Stomach (tissue), 9 donors: ENCODE measurements around the gene GCSAML. TPM values are rescaled to one million over a fixed set of nuclear protein-coding genes. Genes with fewer than 3 reads are reported as not detected.

Experiments used
- DNase-seq, 2 donors: peaks; one replicate each; pipeline versions ENCODE4 v3.0.0 to v3.0.0-alpha.2; 2013 to 2019
- H3K27ac ChIP-seq, 5 donors: fragments of 200-600 bp in 4 of 5; sonication (generic) in 4 of 5; one replicate each; pipeline ENCODE4 v1.5.1; 2013 to 2019; ENCODE audit warnings: mild to moderate bottlenecking in 1 of 5, moderate library complexity in 1 of 5
- H3K27me3 ChIP-seq, 3 donors: fragments of 200-600 bp; sonication (generic); one replicate each; pipeline ENCODE4 v1.5.1; 2017 to 2019; ENCODE audit warnings: mixed run types in 1 of 3
- H3K36me3 ChIP-seq, 4 donors: fragments of 200-600 bp; sonication (generic); 1 replicate in 3 of 4; 2 replicates in 1 of 4; pipeline ENCODE4 v1.5.1; 2016 to 2019
- H3K4me1 ChIP-seq, 4 donors: fragments of 200-600 bp; sonication (generic); one replicate each; pipeline ENCODE4 v1.5.1; 2016 to 2019
- H3K4me3 ChIP-seq, 4 donors: fragments of 200-600 bp; sonication (generic) in 3 of 4; one replicate each; pipeline ENCODE4 v1.5.1; 2016 to 2019; ENCODE audit warnings: mild to moderate bottlenecking in 1 of 4
- H3K9me3 ChIP-seq, 4 donors: fragments of 200-600 bp; sonication (generic); one replicate each; pipeline ENCODE4 v1.5.1; 2016 to 2019
- EP300 ChIP-seq: sonication (generic); formaldehyde crosslinking; IDR thresholded peaks from one replicate; pipeline ENCODE4 v1.6.1; 2017; ENCODE audit warnings: antibody characterized with exemption
- POLR2A ChIP-seq, 4 donors: fragments of 450-650 bp; IDR thresholded peaks; one replicate each; pipeline ENCODE4 v1.6.1; 2016; ENCODE audit warnings: antibody characterized with exemption in 4 of 4, control low read depth in 2 of 4, mild to moderate bottlenecking in 1 of 4, moderate library complexity in 1 of 4
- POLR2AphosphoS5 ChIP-seq, 3 donors: sonication (generic); formaldehyde crosslinking; IDR thresholded peaks; one replicate each; pipeline ENCODE4 v1.6.1; 2016; ENCODE audit warnings: antibody characterized with exemption in 3 of 3
- WGBS, 5 donors: extraction: QIAGEN DNeasy Blood & Tissue Kit in 3 of 5; methylation state at CpG; one replicate each; pipeline versions ENCODE4 v1.1.5 to v1.1.7; 2013 to 2018; 5-methylcytosine and 5-hydroxymethylcytosine counted together
- intact Hi-C: fragments of 100-400 bp; cut with DNase I; formaldehyde crosslinking; loops from one replicate; pipeline ENCODE4 v1.15.1; 2023; ENCODE audit warnings: low total_unique reads
- polyA plus RNA-seq, 3 donors: library from polyadenylated mRNA; stranded (reverse); fragments of 200-250 nt; gene quantifications; one replicate each; pipeline ENCODE4 v1.2.3, GENCODE V29; 2013
- total RNA-seq, 5 donors: library from RNA; depleted of rRNA; stranded (reverse); fragments of >200 nt; gene quantifications; one replicate each; pipeline versions ENCODE4 v1.1.0 to v1.2.3, GENCODE V29; 2014 to 2016
- TF ChIP-seq, protein P1 (sequence below), 7 experiments: fragments of 450-650 bp in 4 of 7; fragments of 200-600 bp in 3 of 7; sonication (generic) in 3 of 7; IDR thresholded peaks; one replicate each; pipeline ENCODE4 v1.5.1; 2016 to 2019; ENCODE audit warnings: antibody characterized with exemption in 7 of 7, control low read depth in 2 of 7, mild to moderate bottlenecking in 1 of 7
- donor health status: healthy with polysubstance abuse.
- donor health status: Bipolar disorder and iron deficiency.
- donor health status: healthy.

The GCSAML gene
- total and polyA plus RNA-seq, 8 donors = 0.08 to 2.1 (median 0.18) TPM; not detected in 3

DNA sequence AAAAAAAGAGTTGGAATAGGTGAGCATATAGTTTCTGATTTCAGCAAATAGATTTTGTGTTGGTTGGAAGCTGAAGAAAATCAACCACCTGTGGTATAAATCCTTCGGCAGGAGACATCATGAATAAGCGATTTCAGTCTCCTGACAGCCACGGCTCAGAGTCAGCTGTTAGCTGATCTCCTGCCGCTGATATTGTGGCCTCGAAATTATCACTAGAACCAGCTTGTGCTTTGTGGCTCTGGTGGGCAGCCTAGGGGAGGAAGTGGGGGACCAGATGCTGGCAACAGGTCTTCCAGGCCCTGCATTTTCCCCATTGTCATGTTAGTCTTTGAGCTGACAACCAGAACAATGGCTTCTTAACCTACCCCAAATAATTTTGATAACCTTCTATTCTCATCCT, 842 bp upstream of the GCSAML start:
- no peak overlapping the region for H3K4me3 ChIP-seq
- H3K27ac ChIP-seq = no peak overlapping the region
- WGBS, 5 donors = 51 to 61% (median 59%) methylated on average over 5 of the region's 5 CpGs
- no peaks in the 10 kb centered on the region for H3K27me3 ChIP-seq
- no peak for DNase-seq
- no peaks in the 10 kb centered on the region for H3K4me1 ChIP-seq
- H3K9me3 ChIP-seq = no peaks in the 10 kb centered on the region
- no peaks in the 10 kb centered on the region for H3K36me3 ChIP-seq
- intact Hi-C loops = no loop called here
- TF ChIP-seq, protein P1, sequence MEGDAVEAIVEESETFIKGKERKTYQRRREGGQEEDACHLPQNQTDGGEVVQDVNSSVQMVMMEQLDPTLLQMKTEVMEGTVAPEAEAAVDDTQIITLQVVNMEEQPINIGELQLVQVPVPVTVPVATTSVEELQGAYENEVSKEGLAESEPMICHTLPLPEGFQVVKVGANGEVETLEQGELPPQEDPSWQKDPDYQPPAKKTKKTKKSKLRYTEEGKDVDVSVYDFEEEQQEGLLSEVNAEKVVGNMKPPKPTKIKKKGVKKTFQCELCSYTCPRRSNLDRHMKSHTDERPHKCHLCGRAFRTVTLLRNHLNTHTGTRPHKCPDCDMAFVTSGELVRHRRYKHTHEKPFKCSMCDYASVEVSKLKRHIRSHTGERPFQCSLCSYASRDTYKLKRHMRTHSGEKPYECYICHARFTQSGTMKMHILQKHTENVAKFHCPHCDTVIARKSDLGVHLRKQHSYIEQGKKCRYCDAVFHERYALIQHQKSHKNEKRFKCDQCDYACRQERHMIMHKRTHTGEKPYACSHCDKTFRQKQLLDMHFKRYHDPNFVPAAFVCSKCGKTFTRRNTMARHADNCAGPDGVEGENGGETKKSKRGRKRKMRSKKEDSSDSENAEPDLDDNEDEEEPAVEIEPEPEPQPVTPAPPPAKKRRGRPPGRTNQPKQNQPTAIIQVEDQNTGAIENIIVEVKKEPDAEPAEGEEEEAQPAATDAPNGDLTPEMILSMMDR (IDR thresholded peaks at IDR 0.05) = no peak
- TF ChIP-seq EP300 (no peak), POLR2A (IDR thresholded peaks at IDR 0.05) (no peak), POLR2AphosphoS5 (IDR thresholded peaks at IDR 0.05) (no peak)

DNA sequence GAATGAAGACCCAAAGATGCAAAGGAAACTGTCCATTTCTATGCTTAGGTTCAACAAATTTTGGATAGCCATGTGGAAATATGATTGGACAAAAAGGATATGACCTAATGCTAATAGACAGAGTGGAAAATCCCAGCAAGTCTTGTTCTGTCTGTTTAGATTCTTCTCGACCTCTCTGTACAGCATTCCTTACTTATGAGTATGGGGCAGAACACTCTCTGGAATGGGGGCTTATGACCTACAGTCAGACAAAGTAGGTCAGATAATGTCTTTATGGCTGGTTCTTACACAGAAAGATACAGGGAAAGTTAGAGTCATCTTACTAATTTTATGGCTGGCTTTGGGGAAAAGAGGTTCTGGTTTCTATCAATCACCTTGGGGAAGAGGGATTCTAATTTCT, 2.8 kb downstream of the GCSAML start:
- no peak overlapping the region for H3K4me3 ChIP-seq
- intact Hi-C loops = no loop called here

DNA sequence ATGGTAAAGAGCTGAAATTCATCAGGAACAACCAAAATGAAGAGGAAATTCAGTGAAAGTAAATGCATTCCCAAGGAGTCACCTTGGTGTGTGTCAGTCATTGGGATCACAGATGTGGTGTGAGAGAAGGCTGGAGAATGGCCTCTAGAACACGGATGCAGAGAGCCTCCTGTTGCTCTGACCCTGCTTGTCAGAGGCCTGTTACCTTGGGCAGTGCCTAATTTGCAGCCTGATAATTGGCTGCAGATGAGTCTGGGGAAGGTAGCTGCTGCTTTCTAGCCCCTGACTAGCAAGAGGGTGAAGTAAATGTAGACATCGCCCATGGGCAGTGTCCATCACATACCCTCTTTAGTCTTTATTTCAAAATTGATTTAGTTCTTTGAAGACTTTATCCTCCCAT, 3.3 kb downstream of the GCSAML start:
- 56 to 88% (median 65%) methylated on average over 2 of the region's 2 CpGs for WGBS, 5 donors
- DNase-seq = no peak
- no peak overlapping the region for H3K27ac ChIP-seq
- TF ChIP-seq EP300 (no peak), POLR2A (IDR thresholded peaks at IDR 0.05) (no peak), POLR2AphosphoS5 (IDR thresholded peaks at IDR 0.05) (no peak)
- TF ChIP-seq, protein P1 (IDR thresholded peaks at IDR 0.05) = no peak
- H3K4me1 ChIP-seq = no peaks in the 10 kb centered on the region
- H3K27me3 ChIP-seq = no peaks in the 10 kb centered on the region
- H3K9me3 ChIP-seq = no peaks in the 10 kb centered on the region
- intact Hi-C loops = no loop called here
- H3K4me3 ChIP-seq = no peak overlapping the region
- no peaks in the 10 kb centered on the region for H3K36me3 ChIP-seq

More for the DNA sequence above, 2.8 kb downstream of the GCSAML start:
- H3K4me1 ChIP-seq = no peaks in the 10 kb centered on the region
- 27 to 58% (median 50%) methylated on average over 1 of the region's 1 CpG for WGBS, 5 donors
- no peaks in the 10 kb centered on the region for H3K9me3 ChIP-seq
- H3K27me3 ChIP-seq = no peaks in the 10 kb centered on the region
- H3K27ac ChIP-seq = no peak overlapping the region
- DNase-seq = no peak
- H3K36me3 ChIP-seq = no peaks in the 10 kb centered on the region
- TF ChIP-seq, protein P1 (IDR thresholded peaks at IDR 0.05) = no peak
- TF ChIP-seq EP300 (no peak), POLR2A (IDR thresholded peaks at IDR 0.05) (no peak), POLR2AphosphoS5 (IDR thresholded peaks at IDR 0.05) (no peak)

DNA sequence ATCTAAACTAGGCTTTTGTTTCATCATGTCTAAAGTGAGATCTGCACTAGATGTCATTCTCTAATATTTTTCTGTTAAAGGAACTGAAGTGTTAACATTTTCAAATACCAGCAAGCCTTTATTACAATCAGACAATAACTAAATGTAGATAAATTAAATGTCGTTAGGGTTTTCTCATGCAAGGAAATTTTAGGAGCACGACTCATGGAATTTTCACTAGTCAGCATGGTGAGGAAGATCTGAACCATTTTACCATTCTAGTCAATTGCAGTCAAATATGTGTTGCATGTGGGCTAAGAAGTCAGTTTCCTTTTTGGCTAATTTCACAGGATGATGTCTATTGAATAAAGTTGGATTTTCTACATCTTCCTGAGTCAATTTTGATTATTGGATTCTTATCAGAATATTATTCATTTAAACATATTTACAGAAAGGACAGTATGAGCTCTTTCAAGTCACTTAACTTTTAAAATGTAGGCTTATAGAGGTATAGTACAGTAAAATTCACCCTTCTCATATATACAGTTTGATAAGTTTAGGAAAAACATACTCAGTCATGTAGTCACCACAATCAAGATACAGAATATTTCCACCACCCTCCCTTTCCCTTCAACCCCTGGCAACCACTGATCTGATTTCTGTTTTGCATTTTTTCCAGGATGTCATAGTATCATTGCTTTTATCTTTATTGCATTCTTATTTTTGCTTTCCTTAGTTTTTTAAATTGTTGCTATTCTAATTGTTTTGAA, 9.2 kb downstream of the GCSAML start:
- no peaks in the 10 kb centered on the region for H3K27me3 ChIP-seq
- H3K36me3 ChIP-seq = no peaks in the 10 kb centered on the region
- no peak overlapping the region for H3K4me3 ChIP-seq
- H3K4me1 ChIP-seq = no peaks in the 10 kb centered on the region
- no peak overlapping the region for H3K27ac ChIP-seq
- WGBS, 5 donors = 74 to 85% (median 79%) methylated on average over 2 of the region's 2 CpGs
- no peak for DNase-seq
- intact Hi-C loops = no loop called here
- TF ChIP-seq, protein P1 (IDR thresholded peaks at IDR 0.05) = no peak
- TF ChIP-seq POLR2AphosphoS5 (IDR thresholded peaks at IDR 0.05) (no peak), POLR2A (IDR thresholded peaks at IDR 0.05) (no peak), EP300 (no peak)
- H3K9me3 ChIP-seq = no peaks in the 10 kb centered on the region
